Measurements from ENCODE around the gene CTTNBP2.
"Not testable (repeated sequence)": the region's sequence is repeated elsewhere in the genome, so short reads cannot be mapped to it uniquely, and the experiment has no call there.

CTTNBP2 gene

DNA sequence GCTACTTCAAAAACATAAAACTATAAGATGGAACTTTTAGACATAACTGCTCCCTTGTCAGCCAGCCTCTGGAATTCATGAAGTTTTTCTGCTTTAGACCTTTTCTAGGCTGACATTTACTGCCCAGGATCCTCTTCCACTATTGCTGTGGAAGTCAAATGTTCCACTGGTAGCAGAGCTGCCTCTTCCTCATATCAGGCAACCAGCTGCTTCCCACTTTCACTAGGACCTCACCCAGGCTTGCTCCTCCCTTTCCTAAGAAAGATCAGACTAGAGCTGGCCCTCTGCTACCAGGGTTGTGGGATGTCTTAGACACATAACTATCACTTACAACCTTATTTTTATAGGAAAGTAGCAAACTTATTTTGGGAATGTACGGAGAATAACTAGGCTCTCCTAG is 121.5 kb downstream of the CTTNBP2 start:
- FAIRE-seq (no peak), DNase-seq (ENCODE audit: insufficient read length, low spot score) (no peak)

DNA sequence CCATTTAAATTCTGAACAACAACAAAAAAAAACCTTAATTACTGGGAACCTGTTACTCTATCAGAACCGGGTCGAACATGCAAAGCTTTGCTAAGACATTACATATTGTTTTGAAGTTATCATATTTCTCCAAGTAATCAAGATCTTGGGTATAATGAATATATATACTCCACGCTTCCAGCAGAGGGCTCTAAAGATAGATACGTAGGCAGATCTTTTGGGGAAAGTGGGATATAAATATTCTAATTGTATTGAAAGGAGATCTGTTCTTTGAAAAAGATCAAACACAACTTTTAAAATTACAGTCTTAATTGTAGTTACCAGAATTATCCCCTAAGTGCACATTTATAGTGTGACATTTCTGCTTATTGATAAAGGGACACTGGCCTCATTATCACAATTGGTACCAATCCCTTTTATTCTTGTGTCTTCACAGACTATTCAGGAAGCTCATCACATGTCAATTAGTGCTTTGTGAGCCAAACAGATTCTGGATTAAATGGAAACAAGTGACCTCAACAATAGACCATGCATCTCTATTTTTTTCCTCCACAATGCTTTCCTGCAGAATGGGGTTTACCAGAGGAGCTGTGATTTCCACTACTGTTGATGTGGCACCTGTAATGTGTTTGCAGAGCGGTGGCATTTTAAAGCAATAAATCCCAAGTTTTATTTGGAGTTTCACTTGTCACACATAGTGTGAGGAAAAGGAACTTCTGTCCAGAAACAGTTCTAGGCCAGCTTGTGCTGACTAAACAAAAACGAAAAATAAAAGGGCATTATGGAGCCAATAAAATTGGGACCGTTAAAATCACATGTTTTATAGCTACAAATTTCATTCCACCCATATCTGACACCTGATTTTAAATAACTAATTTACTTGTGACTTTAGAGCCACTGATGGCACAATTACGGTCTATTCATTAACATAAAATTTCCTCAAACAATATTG is 122.4 kb downstream of the CTTNBP2 start:
- no peak for DNase-seq (ENCODE audit: insufficient read length, low spot score)
- FAIRE-seq: peak; percentile 21

DNA sequence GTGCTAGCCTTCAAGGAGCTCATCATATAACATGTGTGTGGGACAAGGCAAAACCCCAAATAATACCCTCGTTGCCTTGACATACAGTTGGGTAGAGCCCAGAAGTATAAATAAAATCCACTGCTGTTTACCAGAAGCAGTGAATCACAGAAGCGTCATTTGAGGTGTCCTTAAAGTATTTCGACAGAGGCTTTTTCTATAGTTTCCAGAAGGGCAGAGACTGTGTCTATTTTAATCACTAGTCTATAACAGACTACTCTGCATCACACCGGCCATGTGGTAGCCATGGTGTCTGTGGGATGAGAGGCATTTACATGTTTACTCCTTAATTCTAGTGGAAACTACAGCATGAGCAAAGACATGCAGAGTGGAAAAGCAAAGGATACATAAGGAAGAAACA is 131.3 kb downstream of the CTTNBP2 start:
- DNase-seq (ENCODE audit: insufficient read length, low spot score) (no peak), FAIRE-seq (no peak)

DNA sequence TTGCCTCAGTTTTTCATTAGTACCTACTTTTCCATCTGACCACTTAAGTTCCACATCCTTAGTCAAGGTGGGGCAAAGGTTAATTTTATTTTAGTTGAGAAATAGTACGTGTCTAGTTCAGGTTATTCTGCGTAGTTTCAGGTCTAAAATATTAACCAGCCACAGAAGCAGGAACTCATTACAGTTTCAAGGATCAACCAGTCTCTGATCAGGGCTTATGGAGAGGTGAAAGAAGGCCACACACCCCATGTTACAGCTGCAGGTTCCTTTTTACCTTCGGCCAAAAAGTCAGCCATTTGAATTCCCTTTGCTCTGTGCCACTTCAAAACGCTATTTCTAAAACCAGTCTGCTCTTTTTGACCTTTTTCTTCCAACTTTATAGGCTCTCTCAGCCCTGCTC is 134.2 kb downstream of the CTTNBP2 start:
- no peak for FAIRE-seq
- no peak for DNase-seq (ENCODE audit: insufficient read length, low spot score)

DNA sequence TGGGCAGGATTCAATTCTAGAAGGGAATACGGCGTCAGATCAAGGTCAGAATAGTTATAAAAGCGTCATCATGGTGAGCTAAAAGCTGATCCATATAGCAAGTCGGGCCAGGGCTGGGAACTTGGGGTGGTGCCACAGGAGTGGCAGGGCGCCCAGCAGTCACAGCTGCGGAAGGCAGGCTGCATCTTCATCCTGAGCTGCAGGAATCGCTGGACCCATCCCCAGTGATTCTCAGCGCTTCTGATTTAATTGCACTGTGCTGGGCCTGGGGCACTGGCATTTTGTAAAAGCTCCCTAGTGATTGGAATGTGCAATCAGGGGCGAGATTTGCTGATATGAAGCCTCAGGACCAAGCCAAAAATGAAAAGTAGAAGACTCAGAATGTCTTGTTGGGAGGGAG is 135.3 kb downstream of the CTTNBP2 start:
- FAIRE-seq (no peak), DNase-seq (ENCODE audit: insufficient read length, low spot score) (no peak)

DNA sequence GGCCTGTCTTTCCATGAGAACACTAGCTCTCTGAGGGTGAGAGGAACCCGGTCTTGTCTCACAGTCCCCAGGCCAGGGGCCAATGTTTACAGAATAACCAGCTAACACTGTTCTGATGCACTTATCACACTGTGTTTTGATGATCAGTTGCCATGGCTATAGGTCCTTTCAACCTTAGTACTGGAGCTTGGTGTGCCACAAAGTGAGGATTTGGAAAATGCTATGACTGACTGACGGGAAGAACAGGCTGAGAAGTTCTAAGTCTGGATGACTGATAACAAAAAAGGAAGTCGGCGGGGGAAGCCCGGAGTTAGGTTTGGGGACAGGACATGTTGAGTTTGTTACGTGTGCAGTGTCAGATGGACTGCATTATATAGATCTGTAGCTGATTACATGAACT is 141.8 kb downstream of the CTTNBP2 start:
- FAIRE-seq: peak; percentile 48
- peak; percentile 4 for DNase-seq (ENCODE audit: insufficient read length, low spot score)

DNA sequence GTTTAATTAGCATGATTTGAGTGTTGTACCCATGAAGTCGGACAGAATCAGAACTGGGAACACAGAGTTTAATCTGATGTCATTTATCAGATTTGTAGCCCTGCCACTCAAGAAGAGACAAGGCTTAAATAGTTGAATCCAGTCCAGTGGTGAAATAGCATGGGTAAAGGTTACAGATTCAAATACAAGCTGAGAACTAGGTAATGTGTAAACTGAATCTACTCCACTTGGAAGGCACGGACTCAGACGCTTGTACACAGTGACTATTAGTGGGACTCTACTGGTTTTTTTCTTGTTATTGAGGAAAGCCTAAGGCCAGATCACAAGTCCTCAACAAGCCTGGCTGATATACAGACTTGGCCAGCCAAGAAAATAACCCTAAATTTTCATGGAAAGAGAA is 142.9 kb downstream of the CTTNBP2 start:
- DNase-seq (ENCODE audit: insufficient read length, low spot score) (no peak), FAIRE-seq (no peak)

DNA sequence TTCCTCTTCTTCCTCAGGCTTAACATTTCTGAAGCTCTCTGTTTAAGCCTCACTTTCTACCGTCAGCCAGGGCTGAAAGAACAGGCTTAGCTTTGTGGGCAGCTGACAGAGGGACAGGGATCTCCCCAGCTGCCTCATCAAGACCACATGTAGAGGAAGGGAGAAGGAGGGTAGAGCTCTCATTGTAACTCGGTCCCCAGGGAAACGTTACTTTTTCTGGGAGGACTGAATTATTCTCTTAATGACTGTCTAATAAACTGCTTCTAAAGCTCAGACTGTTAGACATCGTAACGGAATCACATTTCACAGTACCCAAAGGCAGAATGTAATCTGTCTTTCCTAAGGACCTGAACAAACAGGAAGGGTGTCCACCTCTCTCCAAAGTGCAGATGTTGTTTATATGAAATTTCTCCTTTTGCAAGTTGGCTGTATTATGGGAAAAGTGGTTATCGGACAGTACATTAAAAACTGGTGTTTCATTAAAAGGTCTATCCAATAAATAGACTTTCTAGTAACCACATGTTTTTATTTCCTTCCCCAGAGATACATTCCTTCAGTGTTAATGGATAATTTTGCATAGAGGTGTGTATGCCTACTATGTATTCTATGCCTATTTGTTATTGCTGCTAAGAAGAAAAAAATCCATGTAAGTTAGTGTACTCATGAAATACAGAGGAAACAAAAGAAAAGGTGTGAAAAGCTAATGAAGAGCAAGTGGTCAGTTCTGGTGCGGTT is 144.2 kb downstream of the CTTNBP2 start:
- FAIRE-seq: no peak
- DNase-seq (ENCODE audit: insufficient read length, low spot score): no peak

DNA sequence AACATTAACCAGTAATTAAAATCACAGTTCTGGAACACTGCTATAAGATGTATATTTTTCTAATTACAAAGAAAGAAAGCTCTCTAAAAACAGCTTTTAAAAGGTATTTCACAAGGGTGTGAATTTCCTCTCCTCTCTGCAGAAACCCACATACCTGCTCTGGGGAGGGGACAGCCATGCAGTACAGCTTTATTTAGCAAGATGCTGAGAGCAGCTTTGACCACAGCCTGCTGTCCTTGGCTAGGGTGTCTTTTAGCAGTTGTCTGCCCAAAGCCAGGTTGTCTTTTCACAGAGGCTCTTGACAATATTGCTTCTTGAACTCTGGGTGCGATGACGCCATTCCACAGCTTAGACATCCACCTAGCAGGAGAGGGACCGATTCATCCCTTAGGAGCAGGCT is 148.3 kb downstream of the CTTNBP2 start:
- no peak for FAIRE-seq
- no peak for DNase-seq (ENCODE audit: insufficient read length, low spot score)

DNA sequence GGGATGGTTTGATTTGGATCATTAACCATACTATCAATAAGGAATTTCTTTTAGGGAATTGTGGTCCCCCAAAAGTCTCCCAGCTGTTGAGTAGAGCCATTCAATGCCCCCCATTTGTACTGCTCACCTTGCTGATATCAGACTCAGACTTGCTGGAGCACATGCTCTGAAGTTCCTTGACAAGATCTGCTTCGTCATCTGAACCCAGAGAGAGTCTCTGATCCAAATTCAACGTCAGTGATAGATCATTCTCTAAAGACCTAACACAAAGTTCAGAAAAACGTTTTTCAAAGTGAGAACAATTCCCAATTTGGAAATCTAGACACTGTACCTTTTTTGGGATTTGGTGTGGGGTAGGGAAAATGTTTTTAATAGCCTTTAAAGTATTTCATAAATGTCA is 153.9 kb downstream of the CTTNBP2 start:
- no peak for DNase-seq (ENCODE audit: insufficient read length, low spot score)
- no peak for FAIRE-seq

DNA sequence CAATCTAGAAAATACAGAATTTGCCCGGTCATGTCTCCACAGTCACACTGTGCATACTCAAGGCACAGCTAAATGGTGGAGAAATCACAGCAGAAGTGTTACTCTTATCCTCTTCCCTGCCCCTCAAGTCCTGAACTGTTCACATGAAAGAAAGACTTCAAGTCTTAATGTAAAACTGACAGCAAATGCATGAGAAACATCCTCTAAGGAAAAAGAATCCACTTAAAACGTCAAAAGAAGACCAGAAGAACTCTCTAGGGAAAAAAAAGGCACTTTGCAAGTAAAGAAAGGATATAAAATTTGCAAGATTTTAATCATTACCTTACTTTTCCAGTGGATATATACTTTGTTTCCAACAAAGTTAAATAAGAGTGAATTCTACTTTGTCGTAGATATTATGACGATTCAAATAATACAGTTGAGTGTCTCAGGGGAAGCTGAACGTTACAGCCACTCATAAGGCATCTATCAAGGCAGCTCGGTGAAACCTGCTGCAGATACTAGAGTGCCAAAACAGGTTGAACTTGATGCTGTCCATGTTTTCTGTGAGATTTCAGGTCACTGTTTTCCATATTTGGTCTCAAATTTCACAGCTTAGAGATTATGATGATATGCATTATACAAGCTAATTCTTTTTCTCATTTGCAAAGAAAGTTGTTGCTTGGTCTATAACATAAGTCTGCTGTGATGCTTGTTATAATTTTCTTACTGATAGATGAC is 155.0 kb downstream of the CTTNBP2 start:
- no peak for DNase-seq (ENCODE audit: insufficient read length, low spot score)
- FAIRE-seq: no peak

DNA sequence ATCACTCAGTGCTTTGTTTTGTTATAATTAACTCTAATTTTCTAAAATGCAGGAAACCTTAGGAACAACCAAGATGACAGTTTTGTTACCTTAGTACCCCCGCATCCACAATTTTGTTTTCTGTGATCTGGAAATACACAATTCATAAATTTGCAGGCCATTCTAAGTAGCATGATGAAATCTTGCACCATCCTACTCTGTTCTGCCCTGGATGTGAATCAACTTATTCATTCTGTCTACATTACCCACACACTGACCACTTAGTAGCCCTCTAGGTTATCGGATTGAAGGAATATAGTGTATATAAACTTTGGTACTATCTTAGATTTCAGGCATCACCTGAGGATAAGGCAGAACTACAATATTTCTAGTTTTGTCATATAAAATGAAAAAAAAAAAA is 155.9 kb downstream of the CTTNBP2 start:
- FAIRE-seq (no peak), DNase-seq (ENCODE audit: insufficient read length, low spot score) (no peak)

DNA sequence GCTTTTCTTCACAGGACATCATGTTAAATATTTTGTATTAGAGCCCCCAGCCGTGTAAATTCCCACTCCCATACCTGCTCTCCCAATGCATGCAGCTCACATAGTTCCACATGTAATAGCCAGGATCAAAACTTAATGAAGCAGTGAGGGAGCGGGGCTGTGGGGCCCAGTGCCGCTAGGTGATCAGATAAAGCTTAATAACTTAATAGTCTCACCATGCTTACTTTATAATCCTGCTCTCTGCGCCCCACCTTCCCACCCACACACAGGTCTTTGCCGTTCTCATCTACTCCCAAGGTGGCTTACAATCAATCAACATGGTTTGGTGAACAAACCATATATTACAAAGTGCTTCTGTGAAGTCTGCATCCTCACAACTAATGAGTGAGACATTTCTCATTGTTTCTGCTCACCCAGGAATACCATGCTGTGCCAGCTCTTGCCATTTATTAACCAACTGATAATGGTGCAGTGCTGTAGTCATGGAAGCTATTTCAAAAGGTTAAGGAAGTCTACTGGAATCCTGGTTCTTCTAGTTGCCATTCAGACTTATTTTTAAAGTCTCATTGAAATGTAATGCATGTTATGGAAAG is 156.4 kb downstream of the CTTNBP2 start:
- DNase-seq (ENCODE audit: insufficient read length, low spot score): no peak
- no peak for FAIRE-seq

DNA sequence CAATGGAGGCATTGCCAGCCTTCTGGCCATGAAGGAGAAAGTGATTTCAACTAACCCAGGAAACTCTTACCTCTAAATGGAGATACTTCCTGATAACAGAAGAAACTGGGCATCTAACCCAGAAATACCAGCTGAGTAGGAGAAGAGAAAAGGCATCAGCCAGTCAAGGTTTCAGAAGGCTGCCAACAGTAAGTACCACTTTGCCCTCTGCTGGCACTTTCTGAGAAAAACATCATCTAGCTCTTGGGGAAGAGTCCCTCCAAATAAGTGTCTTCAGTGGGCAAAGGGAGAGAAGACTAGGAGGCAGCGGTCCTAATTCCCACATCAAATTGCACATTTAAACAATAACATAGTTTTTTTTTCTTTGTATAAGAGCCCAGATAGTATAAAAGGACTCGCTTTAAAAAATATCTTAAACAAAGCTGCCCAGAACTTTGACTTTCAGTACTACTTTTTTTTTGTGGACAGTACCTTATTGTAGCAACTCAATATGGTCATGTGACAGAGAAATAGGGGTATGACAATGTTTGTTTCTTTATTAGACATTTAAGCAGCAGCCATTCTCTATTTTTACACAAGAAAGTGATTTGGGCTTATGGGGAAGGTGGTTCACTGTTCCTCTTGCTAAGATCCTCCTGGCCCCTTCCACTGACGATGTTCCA is 157.3 kb downstream of the CTTNBP2 start:
- peak; percentile 91 for FAIRE-seq
- peak; percentile 13 for DNase-seq (ENCODE audit: insufficient read length, low spot score)

DNA sequence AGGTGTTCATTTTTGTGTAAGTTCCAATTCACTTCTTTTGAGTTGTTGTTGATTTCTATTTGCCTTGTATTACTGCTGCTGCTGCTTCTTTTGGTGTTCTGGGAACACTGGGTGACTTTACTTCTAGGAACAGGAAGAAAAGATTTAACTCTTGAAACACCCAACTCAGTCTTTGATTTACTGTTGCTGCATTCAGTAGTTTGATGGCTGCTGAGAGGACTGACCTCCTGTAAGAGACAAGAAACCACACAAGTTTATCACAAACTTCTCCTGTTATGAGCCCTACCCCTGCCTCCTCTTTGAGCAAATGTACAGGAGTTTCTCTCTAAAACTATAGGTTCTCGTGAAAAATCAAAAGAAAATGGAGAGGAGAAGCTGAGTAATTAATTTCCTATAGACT is 161.7 kb downstream of the CTTNBP2 start:
- FAIRE-seq (no peak), DNase-seq (ENCODE audit: insufficient read length, low spot score) (no peak)

DNA sequence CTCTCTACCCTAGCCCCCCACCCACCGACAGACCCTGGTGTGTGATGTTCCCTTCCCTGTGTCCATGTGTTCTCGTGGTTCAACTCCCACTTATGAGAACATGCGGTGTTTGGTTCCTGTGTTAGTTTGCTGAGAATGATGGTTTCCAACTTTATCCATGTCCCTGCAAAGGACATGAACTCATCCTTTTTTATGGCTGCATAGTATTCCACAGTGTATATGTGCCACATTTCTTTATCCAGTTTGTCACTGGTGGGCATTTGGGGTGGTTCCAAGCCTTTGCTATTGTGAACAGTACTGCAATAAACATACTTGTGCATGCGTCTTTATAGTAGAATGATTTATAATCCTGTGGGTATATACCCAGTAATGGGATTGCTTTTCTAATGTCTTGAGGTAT is 165.1 kb downstream of the CTTNBP2 start:
- FAIRE-seq; DNase-seq (ENCODE audit: insufficient read length, low spot score): not testable (repeated sequence)

DNA sequence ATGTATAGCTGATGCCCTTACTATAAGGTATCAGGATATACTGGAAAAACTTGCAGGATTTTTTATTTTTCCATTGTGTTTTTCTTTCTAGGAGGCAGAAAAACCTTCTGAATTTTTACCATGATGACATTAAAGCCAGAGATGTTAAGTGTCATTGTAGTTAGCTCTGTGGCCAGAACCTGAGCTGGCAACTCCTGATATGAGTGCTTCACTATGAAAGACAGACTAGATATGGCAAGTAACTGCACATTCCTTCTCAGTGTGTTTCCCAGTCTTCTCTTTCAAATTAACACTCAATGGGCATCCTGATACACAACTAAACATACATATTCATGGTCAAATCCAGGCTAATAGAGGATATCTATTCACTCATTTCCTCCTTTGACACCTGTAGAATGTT is 166.2 kb downstream of the CTTNBP2 start:
- DNase-seq (ENCODE audit: insufficient read length, low spot score): no peak

DNA sequence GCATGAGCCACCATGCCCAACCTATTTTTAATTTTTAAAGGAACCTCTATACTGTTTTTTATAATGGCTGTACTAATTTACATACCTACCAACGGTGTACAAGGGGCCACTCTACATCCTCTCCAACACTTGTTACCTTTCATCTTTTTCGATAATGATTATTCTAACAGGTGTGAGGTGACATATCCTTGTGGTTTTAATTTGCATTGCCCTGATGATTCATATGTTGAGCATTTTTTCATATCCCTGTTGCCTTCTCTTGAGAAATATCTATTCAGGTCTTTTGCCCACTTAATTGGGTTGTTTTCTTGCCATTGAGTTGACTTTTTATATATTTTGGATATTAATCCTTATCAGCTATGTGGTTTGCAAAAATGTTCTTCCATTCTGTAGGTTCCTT is 167.0 kb downstream of the CTTNBP2 start:
- no peak for FAIRE-seq
- DNase-seq (ENCODE audit: insufficient read length, low spot score): no peak

More for the DNA sequence above, 166.2 kb downstream of the CTTNBP2 start:
- no peak for FAIRE-seq

DNA sequence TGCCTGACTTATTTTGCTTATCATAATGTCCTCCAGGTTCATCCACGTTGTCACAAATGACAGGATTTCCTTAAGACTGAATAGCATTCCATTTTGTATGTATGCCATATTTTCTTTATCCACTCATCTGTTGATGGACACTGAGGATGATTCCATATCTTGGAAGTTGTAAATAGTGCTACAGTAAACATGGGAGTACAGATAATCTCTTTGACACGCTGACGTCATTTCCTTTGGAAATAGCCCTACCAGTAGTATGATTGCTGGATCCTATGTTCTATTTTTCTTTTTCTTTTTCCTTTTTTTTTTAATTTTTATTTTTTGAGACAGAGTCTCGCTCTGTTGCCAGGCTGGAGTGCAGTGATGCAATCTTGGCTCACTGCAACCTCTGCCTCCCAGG is 167.6 kb downstream of the CTTNBP2 start:
- DNase-seq (ENCODE audit: insufficient read length, low spot score) (no peak), FAIRE-seq (no peak)

DNA sequence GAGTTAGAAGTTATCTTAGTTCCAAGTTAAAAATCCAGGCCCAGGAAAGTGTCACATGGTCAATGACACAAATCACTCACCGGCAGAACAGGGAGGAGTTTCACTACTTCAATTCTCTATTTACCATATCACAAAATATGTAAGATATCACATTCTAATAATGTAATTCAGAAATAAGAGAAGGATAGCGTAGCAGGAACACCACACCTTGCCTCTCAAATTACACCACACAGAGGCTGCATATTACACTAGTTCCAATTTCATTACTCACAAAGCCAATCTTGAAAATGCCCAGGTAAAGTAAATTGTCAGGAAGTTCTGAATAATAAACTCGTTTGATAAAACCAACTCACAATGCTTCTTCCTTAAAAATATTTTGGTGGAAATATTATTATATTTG is 169.2 kb downstream of the CTTNBP2 start:
- FAIRE-seq (no peak), DNase-seq (ENCODE audit: insufficient read length, low spot score) (no peak)
